Measurements from ENCODE around the gene PTBP1.
A peak's percentile ranks its signal among the peaks of the same experiment; 100 is the strongest.

PTBP1 gene

DNA sequence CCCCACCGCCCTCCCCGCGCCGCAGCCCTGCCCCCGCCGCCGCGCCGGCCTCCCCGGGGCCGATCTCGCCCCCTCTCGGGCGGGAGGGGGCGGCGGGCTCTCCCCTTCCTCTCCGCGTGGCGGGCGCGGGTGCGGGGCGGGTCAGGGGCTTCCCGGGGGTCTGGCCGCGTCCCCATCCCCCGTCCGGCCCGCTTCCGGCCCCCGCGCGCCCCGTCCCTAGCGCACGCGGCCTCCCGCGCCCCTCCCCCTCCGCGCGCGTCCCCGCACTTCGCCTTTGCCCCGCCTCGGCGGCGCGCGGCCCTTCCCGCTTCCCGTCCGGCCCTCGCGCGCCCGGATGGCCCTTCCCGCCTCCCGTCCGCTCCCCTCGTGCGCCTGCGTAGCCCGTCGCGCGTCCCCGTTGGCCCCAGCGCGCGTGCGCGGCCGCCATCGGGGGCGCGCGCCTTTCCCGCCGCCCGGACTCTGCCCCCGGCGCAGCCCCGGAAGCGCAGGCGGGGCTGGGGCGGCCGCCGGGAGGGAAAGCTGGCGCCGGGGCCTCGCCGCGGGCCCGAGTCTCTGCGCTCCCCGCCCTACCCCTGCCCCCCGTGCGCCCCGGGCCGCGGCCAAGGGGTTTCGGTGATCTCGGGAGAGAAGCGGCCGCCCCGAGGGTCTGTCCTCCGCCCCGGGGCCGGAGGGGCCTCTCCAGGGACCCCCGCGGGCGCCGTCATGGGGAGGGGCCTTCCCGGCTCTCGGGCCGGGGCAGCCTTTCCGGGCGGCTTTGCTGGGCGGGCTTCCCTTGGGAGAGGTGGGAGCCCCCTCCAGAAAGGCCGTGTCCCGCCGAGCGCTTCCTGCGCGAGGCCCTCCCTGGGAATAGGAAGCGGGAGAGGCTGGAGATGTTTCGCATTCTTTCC, 519 bp downstream of the PTBP1 start:
- DNase-seq (ENCODE audit: low read depth, low spot score) = peak; percentile 77

DNA sequence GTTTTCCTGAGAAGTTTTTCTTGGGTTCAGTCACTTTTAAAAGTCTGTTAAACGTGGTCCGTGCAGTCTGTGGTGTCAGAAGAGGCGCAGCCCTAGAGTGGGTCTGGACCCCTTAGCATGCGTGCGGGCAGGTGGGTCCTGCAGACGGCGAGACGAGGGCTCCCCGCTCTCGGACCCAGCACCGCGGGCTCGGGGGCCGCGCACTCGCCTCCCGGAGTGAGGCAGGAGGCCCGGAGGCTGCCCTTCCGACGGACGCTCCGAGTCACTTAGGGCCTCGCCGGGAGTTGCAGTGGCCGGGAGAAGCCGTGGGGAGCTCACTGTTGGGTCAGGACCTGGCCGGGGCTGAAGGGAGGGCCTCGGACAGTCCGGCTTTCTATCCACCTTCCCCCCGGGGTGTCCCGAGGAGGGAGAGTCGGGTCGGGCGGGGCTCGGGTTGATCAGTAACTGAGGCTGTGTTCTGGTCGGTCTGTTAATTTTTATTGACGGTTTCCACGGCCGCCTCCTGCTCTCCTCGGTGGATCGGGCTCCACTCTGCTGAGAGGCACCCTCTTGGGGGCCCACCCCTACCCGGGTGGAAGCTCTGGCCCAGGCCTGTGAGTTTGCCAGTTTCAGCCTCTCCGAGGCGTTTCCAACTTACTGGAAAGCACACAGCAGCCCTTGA, 1.3 kb downstream of the PTBP1 start:
- no peak for DNase-seq (ENCODE audit: low read depth, low spot score)

DNA sequence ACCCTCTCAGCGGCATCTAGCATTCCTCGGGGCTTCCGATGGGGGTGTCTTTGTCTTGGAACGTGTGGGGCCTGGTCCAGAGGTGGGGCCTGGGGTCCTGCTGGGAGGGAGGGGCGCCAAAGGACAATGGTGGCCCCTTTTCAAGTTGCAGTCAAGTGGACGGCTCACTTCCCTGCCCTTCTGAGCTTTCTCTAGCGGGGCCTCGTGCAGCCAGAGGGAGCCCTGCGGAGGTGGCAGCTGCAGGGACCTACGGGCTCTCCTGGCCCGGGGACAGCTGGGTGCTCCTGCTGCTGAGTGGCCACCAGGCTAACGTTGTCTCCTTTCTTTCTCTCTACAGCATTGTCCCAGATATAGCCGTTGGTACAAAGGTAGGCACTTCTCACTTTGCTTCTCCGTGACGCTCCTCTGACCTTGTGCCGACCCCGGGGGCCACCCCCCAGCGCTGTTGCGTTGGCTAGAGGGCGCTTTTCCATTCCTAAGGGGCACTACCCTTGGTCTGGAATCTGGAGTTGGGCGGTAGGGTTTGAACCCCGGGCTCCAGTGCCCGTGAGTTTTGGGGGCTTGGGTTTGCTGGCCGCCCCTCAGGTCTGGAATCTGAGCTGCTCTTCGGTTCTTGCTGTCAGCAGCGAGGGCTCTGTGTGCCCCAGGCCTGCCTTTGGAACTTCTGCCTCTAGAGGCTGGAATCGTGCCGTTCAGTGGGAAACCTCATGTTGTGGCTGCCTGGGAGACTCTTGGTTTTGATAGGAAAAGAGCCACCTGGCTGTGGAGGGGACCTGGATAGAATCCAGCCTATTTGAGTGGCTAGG, 2.0 kb downstream of the PTBP1 start:
- DNase-seq (ENCODE audit: low read depth, low spot score) = peak; percentile 76

DNA sequence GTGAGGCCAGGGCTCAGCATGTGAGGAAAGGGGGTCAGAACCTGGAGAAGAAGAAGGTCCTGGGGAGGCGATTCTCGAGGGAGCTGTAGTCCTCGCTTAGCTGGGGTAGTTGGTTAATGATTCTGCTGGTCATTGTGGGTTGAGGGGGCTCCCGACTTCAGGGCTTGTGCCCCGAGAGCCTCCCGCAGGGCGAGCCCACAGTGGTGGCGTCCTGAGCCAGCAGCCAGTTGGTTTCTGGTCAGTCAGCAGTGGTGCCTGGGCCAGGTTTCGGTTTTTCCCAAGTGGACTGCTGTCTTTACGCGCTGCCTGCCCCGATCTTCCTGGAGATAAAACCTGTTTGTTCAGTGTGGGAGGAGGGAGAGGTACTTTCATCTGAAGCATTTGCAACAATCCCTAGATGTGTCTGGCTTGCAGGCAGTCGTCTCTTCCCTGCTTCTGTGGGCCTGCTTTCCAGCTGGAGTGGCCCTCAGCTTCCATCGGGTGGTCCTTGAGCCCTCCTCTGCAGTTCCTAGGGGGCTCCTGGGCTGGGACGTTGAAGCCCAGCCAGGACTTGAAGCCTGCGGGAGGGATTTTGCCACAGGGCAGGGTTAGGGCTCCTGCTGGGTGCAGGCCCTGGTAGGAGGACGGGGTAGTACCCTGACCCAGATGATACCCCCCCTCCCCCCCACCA, 3.2 kb downstream of the PTBP1 start:
- peak; percentile 74 for DNase-seq (ENCODE audit: low read depth, low spot score)

DNA sequence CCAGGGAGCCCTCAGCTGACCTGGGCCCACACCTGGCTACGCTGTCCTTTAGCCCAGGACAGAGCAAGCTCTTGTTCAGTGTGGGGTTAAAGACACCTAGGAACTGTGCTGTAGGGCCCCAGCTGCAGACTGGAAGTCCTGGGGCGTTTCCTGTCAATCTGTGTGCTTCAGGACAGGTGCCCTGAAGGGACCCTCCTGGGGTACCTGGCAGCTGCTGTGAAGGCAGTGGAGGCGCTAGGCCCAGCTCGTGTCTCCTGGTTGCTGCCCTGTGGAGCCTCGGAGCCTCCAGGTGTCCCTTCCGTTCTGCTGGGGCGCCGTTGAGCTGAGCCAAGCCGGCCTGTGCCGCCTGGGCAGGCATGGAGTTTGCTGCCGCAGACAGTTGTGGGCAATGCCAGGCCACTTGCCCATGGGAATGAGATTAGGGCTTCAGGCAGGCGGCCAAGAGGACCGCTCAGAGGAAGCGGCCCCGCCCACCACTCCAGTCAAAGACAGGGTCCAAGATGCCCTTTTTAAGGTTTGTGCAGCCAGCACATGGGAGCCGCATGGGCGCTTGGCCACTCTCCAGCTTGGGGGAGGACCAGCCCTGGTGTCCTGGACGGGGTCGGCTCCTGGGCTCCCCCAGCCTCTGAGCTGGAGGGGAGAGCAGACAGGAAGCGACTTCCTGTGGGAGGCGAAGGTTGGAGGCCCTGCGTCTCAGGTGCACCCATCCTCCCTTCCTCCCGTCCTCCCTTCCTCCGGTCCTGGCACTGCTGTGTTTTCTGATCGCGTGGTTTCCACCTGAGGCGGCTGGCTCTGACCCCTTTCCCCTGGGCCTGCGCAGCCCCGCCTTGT, 4.0 kb downstream of the PTBP1 start:
- no peak for DNase-seq (ENCODE audit: low read depth, low spot score)

DNA sequence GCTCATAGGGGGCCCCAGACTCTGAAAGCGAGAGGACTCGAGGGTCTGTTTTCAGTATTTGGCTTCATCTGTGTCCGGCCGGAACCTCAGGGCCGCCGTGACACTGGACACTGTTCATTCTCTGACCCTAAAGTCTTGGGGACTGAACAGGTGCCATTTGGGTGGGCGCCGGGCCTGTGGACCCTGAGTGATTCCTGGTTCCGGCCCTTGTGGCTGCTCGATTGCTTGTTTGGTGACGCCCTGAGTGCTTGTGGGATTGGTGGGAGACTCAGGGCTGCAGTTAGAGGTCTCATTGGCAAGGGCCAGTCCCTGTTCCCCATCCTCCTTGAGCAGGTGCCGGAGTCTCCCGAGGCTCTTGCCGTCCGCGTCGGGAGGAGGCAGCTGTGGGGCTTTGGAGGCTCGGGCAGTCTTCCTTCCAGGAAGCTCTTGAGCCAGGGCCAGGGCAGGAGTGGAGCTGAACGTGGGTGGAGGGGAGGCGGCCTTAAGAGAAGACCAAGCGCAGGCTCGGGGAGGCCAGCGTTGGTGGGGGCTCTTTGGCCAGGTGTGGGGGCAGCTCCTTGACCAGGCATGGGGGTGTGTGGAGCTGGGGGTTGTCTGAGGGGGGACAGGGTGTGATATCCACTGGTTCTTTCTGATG, 4.7 kb downstream of the PTBP1 start:
- DNase-seq (ENCODE audit: low read depth, low spot score) = no peak

DNA sequence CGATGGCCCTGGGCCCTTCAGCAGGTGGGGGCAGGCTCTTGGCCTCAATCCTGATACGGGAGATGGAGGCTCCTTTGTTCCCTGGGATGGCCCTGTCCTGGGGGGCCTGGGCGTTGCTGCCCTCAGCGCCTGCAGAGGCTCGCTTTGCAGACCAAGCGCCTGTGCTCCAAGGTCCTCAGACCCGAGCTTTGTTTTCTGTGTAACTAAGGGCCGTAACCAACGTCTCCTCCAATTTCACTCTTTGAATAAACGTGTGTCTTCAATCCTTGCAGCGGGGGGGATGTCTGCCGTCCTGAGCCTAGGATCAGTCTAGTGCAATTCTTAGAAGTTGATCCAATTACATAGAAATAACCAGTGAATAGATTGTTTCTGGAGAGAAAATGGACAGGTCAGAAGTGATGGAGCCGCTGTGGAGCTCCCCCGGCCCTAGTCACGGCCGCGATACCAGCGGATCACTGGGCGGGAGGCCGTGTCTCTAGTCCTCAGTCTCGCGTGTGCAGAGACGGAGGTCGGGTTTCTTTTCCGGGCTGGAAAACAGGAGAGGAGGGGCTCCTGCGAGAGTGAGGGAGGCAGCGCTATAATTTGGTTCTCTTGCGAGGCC, 5.3 kb downstream of the PTBP1 start:
- DNase-seq (ENCODE audit: low read depth, low spot score) = no peak

DNA sequence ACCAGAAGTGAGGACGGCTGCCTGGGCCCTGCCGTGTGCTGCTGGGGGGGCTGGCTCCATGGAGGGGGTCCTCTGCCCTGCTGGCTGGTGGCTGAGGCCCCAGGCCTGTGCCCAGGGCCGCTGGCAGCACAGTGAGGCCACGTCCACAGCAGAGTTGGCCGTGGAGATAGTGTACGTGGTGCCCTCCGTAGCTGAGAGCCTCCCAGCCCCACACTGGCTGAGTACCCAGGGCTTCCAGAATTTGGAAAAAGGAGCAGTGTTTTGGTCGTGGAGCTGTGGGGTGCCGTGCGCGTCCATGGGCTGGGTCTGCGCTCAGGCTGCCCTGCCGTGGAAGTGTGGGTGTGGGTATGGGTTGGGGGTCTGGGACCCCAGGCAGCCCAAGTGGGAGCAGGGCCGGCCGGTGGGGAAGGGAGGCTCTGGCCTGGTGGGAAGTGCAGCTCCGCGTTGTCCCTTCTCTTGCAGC, 5.9 kb downstream of the PTBP1 start:
- no peak for DNase-seq (ENCODE audit: low read depth, low spot score)

DNA sequence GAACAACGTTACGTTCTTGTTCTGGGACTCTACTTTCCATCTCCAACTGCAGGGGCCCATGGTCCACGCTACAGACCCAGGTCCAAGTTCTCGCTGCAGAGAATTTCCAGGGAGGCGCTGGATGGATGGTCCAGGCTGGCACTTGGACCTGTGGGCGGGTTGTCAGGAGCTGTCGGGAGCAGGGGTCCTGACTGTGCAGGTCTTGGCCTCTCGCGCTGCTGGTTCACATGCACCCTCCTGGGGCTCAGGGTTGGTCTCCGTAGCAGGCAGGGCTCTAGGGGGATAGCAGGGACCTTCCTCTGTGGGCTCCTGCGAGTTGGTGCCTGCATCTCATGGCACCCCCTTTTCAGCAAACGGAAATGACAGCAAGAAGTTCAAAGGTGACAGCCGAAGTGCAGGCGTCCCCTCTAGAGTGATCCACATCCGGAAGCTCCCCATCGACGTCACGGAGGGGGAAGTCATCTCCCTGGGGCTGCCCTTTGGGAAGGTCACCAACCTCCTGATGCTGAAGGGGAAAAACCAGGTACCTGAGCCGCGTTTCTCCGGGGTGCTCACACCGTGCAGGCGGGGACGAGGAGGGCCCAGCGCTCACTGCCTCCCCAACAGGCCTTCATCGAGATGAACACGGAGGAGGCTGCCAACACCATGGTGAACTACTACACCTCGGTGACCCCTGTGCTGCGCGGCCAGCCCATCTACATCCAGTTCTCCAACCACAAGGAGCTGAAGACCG, 6.6 kb downstream of the PTBP1 start:
- no peak for DNase-seq (ENCODE audit: low read depth, low spot score)

DNA sequence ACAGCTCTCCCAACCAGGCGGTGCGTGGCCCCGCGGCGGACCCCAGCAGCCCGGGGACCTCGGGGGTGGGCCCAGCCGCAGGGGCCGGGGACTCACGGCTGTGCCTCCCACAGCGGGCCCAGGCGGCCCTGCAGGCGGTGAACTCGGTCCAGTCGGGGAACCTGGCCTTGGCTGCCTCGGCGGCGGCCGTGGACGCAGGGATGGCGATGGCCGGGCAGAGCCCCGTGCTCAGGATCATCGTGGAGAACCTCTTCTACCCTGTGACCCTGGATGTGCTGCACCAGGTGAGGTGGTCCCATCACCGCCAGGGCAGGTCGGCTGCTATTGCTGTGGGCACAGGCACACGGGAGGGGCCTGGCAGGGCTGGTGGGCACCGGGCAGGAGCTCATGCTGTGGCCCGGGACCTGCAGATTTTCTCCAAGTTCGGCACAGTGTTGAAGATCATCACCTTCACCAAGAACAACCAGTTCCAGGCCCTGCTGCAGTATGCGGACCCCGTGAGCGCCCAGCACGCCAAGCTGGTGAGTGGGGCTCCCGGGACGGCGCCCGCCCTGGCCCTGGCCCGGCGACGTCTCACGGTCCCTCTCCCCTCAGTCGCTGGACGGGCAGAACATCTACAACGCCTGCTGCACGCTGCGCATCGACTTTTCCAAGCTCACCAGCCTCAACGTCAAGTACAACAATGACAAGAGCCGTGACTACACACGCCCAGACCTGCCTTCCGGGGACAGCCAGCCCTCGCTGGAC, 7.3 kb downstream of the PTBP1 start:
- DNase-seq (ENCODE audit: low read depth, low spot score) = no peak

DNA sequence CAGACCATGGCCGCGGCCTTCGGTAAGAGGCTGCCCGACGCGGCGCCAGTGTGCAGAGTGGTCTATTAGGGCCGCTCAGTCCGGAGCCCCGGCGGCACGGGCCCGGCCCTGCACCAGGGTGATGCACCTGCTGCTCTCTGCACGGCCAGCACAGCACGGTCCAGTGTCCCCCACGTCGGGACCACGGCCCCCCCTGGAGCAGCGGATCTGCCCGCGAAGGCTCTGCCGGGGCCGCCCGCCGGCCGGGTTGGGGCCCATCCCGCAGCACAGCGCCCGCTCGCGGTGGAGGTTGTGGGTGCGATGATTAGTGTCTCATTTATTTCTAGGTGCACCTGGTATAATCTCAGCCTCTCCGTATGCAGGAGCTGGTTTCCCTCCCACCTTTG, 7.9 kb downstream of the PTBP1 start:
- DNase-seq (ENCODE audit: low read depth, low spot score) = peak; percentile 68

DNA sequence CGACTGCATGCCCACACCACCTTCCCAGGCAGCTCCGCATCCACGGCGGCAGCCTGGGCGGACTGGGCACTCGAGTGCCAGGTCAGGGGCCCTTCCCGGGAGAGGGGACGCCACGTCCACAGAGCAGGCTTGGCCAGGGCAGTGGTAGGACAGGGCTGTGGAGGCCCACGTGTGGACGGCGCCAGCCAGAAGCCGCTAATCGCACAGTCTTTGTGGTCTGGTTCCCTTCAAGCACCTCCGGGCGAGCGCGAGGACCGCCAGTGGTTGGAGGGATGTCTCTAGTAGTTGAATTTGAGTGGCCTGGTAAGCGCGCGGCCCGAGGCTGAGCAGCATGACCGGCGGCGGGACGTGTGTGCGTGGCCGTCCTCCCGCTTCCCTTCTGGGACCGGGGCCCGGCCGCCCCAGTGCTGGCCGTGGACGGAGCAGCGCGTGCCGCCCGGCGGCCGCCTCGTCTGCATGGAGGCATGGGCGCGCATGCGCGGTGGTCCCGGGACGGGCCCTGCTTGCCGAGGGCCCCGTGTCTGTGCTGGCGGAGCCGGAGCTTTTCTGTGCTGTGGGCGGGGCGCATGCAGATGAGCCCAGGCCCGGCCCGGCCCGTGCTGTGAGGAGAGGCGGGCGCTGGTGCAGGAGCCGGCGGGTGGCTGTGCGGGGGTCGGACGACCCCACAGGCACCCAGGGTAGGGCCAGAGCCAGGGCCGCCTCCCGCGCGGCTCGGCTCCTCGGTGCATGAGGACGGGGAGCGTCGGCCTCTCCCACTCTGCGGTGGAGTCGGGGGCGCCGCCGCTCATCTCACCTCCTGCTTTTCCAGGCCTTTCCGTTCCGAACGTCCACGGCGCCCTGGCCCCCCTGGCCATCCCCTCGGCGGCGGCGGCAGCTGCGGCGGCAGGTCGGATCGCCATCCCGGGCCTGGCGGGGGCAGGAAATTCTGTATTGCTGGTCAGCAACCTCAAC, 8.6 kb downstream of the PTBP1 start:
- DNase-seq (ENCODE audit: low read depth, low spot score) = peak; percentile 72

DNA sequence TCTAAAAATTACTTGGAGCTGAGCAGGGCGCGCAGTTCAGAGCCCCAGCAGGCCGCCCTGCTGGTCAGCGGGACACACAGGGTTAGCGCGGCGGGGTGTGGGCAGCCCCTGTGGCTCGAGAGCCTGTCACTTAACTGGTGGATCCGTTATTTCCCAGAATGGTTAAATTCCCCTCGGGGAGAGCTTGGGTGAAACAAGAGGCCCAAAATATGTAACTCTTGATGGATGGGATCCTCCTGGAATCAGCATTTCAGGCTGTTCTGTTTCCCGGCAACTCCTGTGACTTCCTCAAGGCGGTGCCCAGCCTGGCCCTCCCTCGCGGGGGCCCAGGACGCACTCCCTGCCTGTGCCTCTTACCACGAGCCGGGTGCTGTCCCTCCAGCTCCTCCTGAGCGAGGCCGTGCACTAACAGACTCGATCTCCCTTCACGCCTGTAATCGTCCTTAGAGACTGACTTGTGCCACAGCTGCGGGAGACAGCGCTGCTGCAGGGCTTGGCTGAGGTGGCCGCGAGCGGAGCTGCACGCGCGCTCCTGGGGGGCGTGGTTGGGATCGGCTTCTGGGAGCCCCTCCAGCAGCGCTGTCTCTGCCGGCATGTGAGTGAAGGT, 9.7 kb downstream of the PTBP1 start:
- DNase-seq (ENCODE audit: low read depth, low spot score) = no peak

DNA sequence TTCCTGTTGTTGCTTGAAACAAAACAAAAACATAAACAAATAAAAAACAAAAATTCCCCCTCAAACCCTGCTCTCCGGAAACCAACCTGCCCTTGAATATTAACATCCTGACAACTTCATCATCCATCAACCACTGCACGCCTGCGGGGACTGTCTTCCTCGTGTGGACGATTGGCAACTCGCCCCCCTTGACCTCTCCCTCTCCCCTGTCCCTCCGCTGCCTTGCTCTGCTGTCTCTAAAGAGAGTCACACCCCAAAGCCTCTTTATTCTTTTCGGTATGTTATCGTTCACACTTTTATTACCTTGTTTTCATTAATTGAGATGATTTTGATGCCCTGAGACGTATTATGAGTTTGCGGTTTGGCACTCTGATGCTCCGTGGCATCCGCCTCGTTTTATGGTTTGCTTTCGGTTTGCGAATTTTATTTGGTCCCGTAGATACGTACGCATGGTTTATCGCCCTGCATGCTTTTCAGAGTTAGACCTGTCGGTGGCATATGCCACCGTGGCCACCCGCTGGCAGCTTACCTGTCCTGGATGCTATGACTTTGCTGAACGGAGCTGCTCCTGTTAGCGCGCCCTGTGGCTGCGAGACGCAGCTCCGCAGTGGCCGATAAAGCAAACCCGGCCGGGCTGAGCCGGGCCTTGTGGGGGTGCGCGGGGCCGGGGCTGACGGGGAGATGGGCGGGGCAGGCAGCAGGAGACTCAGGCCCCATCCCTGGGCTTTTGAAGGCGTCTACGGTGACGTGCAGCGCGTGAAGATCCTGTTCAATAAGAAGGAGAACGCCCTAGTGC, 10.6 kb downstream of the PTBP1 start:
- no peak for DNase-seq (ENCODE audit: low read depth, low spot score)

DNA sequence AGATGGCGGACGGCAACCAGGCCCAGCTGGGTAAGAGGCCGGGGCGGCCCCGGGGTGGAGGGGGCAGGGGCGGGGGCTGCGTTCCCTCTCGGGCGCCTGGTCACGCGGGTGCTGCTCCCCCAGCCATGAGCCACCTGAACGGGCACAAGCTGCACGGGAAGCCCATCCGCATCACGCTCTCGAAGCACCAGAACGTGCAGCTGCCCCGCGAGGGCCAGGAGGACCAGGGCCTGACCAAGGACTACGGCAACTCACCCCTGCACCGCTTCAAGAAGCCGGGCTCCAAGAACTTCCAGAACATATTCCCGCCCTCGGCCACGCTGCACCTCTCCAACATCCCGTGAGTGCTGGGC, 11.1 kb downstream of the PTBP1 start:
- no peak for DNase-seq (ENCODE audit: low read depth, low spot score)

Measured in ELF-1 (cell line).